ENCODE data around the gene RAP1GAP2. TPM values are rescaled to one million over a fixed set of nuclear protein-coding genes. Genes with fewer than 3 reads are reported as not detected.

The RAP1GAP2 gene
- total and polyA plus RNA-seq, 2 of the 8 experiments (the other 6 are each of a cell fraction or from before 2014, with no cell fraction given), result 24.0 to 63.8 TPM

DNA sequence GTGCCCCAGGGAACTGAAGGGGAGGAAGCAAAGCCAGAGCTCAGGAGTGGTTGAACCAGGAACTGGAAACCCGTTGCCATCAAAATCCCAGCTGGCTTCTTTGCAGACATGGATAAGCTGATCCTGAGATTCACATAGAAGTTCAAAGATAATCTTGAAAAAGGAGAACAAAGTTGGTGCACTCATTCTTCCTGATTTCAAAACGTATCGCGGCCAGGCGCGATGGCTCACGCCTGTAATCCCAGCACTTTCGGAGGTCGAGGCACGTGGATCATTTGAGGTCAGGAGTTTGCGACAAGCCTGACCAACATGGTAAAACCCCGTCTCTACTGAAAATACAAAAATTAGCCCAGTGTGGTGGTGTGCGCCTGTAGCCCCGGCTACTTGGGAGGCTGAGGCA, 7.1 kb downstream of the RAP1GAP2 start:
- CTCF ChIA-PET (ENCODE audit: partially characterized antibody), result interaction anchor here (1.0 to 3.2 kb wide), 6 partner anchors 10 to 26 kb away, joined by 3 to 12 read pairs (median 4); no protein-coding TSS in a partner anchor

More for the DNA sequence above, 7.1 kb downstream of the RAP1GAP2 start:
- Histone ChIP-seq H3K14ac (ENCODE audit: insufficient read length) (no peak overlapping the region), H3K56ac (replicated peaks; ENCODE audit: insufficient read length, low read depth, low read length) (no peak overlapping the region), H4K20me1 (replicated peaks in 1 of 2; ENCODE audit: control insufficient read depth in 1 of 2, insufficient read depth in 2 of 2, low read length in 2 of 2) (peaks cover 0 to 4% of the 10 kb centered on the region in 2 experiments), H3K36me3 (ENCODE audit: control insufficient read depth in 2 of 4, insufficient read depth in 4 of 4, low read length in 3 of 4) (no peaks in the 10 kb centered on the region), H3K4me2 (ENCODE audit: insufficient read depth in 1 of 2, low read depth in 2 of 2, low read length in 2 of 2) (no peak overlapping the region), H3K27ac (ENCODE audit: low read depth, low read length) (no peak overlapping the region), H3K9ac (replicated peaks in 1 of 4; ENCODE audit: extremely low read depth in 1 of 4, low read depth in 3 of 4, low read length in 3 of 4) (no peak overlapping the region), H2BK12ac (ENCODE audit: low read depth, low read length) (no peak overlapping the region), H2AK5ac (ENCODE audit: low read depth, low read length) (no peak overlapping the region), H4K5ac (ENCODE audit: insufficient read length, low read depth, low read length) (no peak overlapping the region), H3K79me1 (ENCODE audit: low read depth, low read length) (no peaks in the 10 kb centered on the region), H3K27me3 (replicated peaks in 1 of 4; ENCODE audit: control insufficient read depth in 3 of 4, extremely low read depth in 1 of 4, insufficient read depth in 3 of 4, low read length in 3 of 4) (no peaks in the 10 kb centered on the region), H3K4me3 (ENCODE audit: extremely low read depth in 1 of 4, insufficient read depth in 2 of 4, low read depth in 3 of 4, low read length in 4 of 4) (no peak overlapping the region), H2BK5ac (ENCODE audit: low read depth, low read length) (no peak overlapping the region), H3K18ac (ENCODE audit: extremely low read depth, low read length) (no peak overlapping the region), H3K79me2 (ENCODE audit: control insufficient read depth in 1 of 2, insufficient read depth in 2 of 2, low read length in 2 of 2) (no peaks in the 10 kb centered on the region), H2BK15ac (ENCODE audit: low read length) (no peak overlapping the region), H2BK20ac (ENCODE audit: low read length) (no peak overlapping the region), H3K9me3 (ENCODE audit: insufficient read depth in 2 of 2, low read depth in 1 of 2, low read length in 1 of 2) (no peaks in the 10 kb centered on the region), H3K4me1 (replicated peaks in 1 of 4; ENCODE audit: control insufficient read depth in 3 of 4, insufficient read depth in 4 of 4, low read length in 3 of 4) (no peaks in the 10 kb centered on the region; a peak in 3 of 7 replicates), H2AFZ (ENCODE audit: low read length) (no peak overlapping the region), H4K8ac (ENCODE audit: extremely low read depth, insufficient read depth, low read length) (no peak overlapping the region), H3K23ac (ENCODE audit: insufficient read length) (no peak overlapping the region), H3K23me2 (ENCODE audit: low read depth, low read length) (no peaks in the 10 kb centered on the region), H4K91ac (replicated peaks; ENCODE audit: insufficient read length, low read length) (no peak overlapping the region), H3K4ac (replicated peaks; ENCODE audit: insufficient read length, low read depth, low read length) (no peak overlapping the region), H2BK120ac (replicated peaks; ENCODE audit: low read depth, low read length) (no peak overlapping the region)
- 94% methylated on average over 14 of the region's 14 CpGs; no CpG with 5 or more reads in 1 of the 2 experiments for WGBS, 2 experiments (ENCODE audit: extremely low coverage in 1 of 2, insufficient coverage in 1 of 2, insufficient read length in 1 of 2, insufficient replicate concordance in 2 of 2, low coverage in 1 of 2, low lambda C conversion rate in 2 of 2, missing lambda C conversion rate in 1 of 2)
- POLR2A ChIA-PET (ENCODE audit: partially characterized antibody), result no interaction called here
- no peak for FAIRE-seq
- no peak for DNase-seq (ENCODE audit: low read depth in 1 of 2, low spot score in 2 of 2)
- TF ChIP-seq TAF7 (optimal IDR thresholded peaks at IDR 0.05; ENCODE audit: borderline replicate concordance, low read depth, low read length) (no peak), ZNF274 (IDR thresholded peaks at IDR 0.05; ENCODE audit: borderline replicate concordance, extremely low read depth, low read length) (no peak)
